22Rv1 (cell line): Measurements from ENCODE around the gene SLMAP.

ENCODE experiments used
- CTCF ChIP-seq: fragments of 450-650 bp; IDR thresholded peaks from 2 replicates; pipeline ENCODE4 v1.5.1; 2017; ENCODE audit warnings: mild to moderate bottlenecking
- ZFX ChIP-seq: fragments of 450-650 bp; IDR thresholded peaks from 2 replicates; pipeline ENCODE4 v1.6.1; 2017; ENCODE audit warnings: antibody characterized with exemption, borderline replicate concordance

- no peak for TF ChIP-seq CTCF
- no peak for TF ChIP-seq ZFX
These were observed 53.9 kb downstream of the SLMAP start for GRCh38 chr3:57810048-57810447.
